Measurements from ENCODE around the gene SLC25A47. TPM values are rescaled to one million over a fixed set of nuclear protein-coding genes. Genes with fewer than 3 reads are reported as not detected.

Gene SLC25A47
- total and polyA plus RNA-seq, 4 donors, result 0.02 to 0.12 (median 0.06) TPM; not detected in 1

- DNase-seq, result no peak
- ATAC-seq (ENCODE audit: insufficient read depth, low FRiP score), result no peak
- no peak for TF ChIP-seq CTCF (IDR thresholded peaks at IDR 0.05; ENCODE audit: control extremely low read depth, extremely low read depth)
- Histone ChIP-seq H3K9me3 (ENCODE audit: control insufficient read depth in 4 of 4, insufficient read depth in 3 of 4, low read length in 3 of 4) (no peaks in the 10 kb centered on the region), H3K9ac (ENCODE audit: insufficient read depth in 1 of 2, low read length in 2 of 2) (no peak overlapping the region), H3K27ac (ENCODE audit: low read depth in 1 of 2, low read length in 1 of 2) (peak overlapping the region in 1 of 2 donors; percentile 74), H3K27me3 (ENCODE audit: control insufficient read depth in 3 of 3, insufficient read depth in 3 of 3, low read length in 2 of 3) (no peaks in the 10 kb centered on the region), H3K4me3 (peak overlapping the region; percentile 4), H3K36me3 (ENCODE audit: control insufficient read depth in 4 of 4, insufficient read depth in 4 of 4, low read length in 4 of 4) (peaks cover 10 to 41% (median 28%) of the 10 kb centered on the region in 4 donors), H3K4me1 (ENCODE audit: control insufficient read depth in 5 of 5, insufficient read depth in 5 of 5, low read length in 5 of 5) (peaks cover 0 to 20% (median 13%) of the 10 kb centered on the region in 5 donors)
- 67 to 81% methylated on average over 7 of the region's 7 CpGs for WGBS, 2 donors
Measured at GRCh38 chr14:100365741-100366140, 42.6 kb downstream of the SLC25A47 start.

GRCh38 chr14:100369019-100369418 lies 45.9 kb downstream of the SLC25A47 start:
- peaks cover 5 to 35% (median 17%) of the 10 kb centered on the region in 4 donors for H3K36me3 ChIP-seq (ENCODE audit: control insufficient read depth in 4 of 4, insufficient read depth in 4 of 4, low read length in 4 of 4)
- 79 to 86% methylated on average over 13 of the region's 13 CpGs for WGBS, 2 donors
- ATAC-seq (ENCODE audit: insufficient read depth, low FRiP score), result no peak

GRCh38 chr14:100370003-100370402 lies 46.9 kb downstream of the SLC25A47 start:
- no peak overlapping the region for H3K27ac ChIP-seq (ENCODE audit: low read depth in 1 of 2, low read length in 1 of 2)

More at GRCh38 chr14:100369019-100369418, 45.9 kb downstream of the SLC25A47 start:
- no peak for DNase-seq
- Histone ChIP-seq H3K9me3 (ENCODE audit: control insufficient read depth in 4 of 4, insufficient read depth in 3 of 4, low read length in 3 of 4) (no peaks in the 10 kb centered on the region), H3K4me3 (no peak overlapping the region), H3K27me3 (ENCODE audit: control insufficient read depth in 3 of 3, insufficient read depth in 3 of 3, low read length in 2 of 3) (no peaks in the 10 kb centered on the region), H3K4me1 (ENCODE audit: control insufficient read depth in 5 of 5, insufficient read depth in 5 of 5, low read length in 5 of 5) (peaks cover 0 to 8% (median 0%) of the 10 kb centered on the region in 5 donors), H3K27ac (ENCODE audit: low read depth in 1 of 2, low read length in 1 of 2) (peak overlapping the region in 1 of 2 donors; percentile 59), H3K9ac (ENCODE audit: insufficient read depth in 1 of 2, low read length in 2 of 2) (no peak overlapping the region)
- no peak for TF ChIP-seq CTCF (IDR thresholded peaks at IDR 0.05; ENCODE audit: control extremely low read depth, extremely low read depth)

More at GRCh38 chr14:100370003-100370402, 46.9 kb downstream of the SLC25A47 start:
- peaks cover 2 to 8% (median 3%) of the 10 kb centered on the region in 5 donors for H3K4me1 ChIP-seq (ENCODE audit: control insufficient read depth in 5 of 5, insufficient read depth in 5 of 5, low read length in 5 of 5)
- no peak overlapping the region for H3K4me3 ChIP-seq
- DNase-seq (no peak), ATAC-seq (ENCODE audit: insufficient read depth, low FRiP score) (no peak)
- H3K9ac ChIP-seq (ENCODE audit: insufficient read depth in 1 of 2, low read length in 2 of 2), result no peak overlapping the region
- WGBS, 2 donors, result 52 to 78% methylated on average over 4 of the region's 4 CpGs
- TF ChIP-seq CTCF (IDR thresholded peaks at IDR 0.05; ENCODE audit: control extremely low read depth, extremely low read depth), result no peak
- H3K9me3 ChIP-seq (ENCODE audit: control insufficient read depth in 4 of 4, insufficient read depth in 3 of 4, low read length in 3 of 4), result no peaks in the 10 kb centered on the region
- H3K27me3 ChIP-seq (ENCODE audit: control insufficient read depth in 3 of 3, insufficient read depth in 3 of 3, low read length in 2 of 3), result no peaks in the 10 kb centered on the region
- H3K36me3 ChIP-seq (ENCODE audit: control insufficient read depth in 4 of 4, insufficient read depth in 4 of 4, low read length in 4 of 4), result peaks cover 5 to 31% (median 15%) of the 10 kb centered on the region in 4 donors
